Gastrocnemius medialis (tissue), 4 donors: ENCODE results near the gene NLGN4Y.

Experiments
- CTCF ChIP-seq, 5 experiments: fragments of 450-650 bp in 3 of 5; fragments of 200-600 bp in 2 of 5; sonication (generic) in 2 of 5; IDR thresholded peaks in 4 of 5; conservative IDR thresholded peaks in 1 of 5; 1 replicate in 4 of 5; 2 replicates in 1 of 5; pipeline ENCODE4 v1.5.1; 2016 to 2019; ENCODE audit warnings: antibody characterized with exemption in 5 of 5, mild to moderate bottlenecking in 3 of 5, moderate library complexity in 3 of 5
- POLR2A ChIP-seq, 2 donors: fragments of 450-650 bp; IDR thresholded peaks; one replicate each; pipeline ENCODE4 v1.6.1; 2017; ENCODE audit warnings: antibody characterized with exemption in 2 of 2, mild to moderate bottlenecking in 2 of 2, moderate library complexity in 2 of 2

GRCh38 chrY:14586725-14587124 is 62.4 kb downstream of the NLGN4Y start:
- TF ChIP-seq POLR2A (IDR thresholded peaks at IDR 0.05), result no peak
- no peak for TF ChIP-seq CTCF (IDR thresholded peaks at IDR 0.05 in 4 of 5, conservative IDR thresholded peaks at IDR 0.05 in 1 of 5)
